ENCODE results near the gene COL15A1.

DNA sequence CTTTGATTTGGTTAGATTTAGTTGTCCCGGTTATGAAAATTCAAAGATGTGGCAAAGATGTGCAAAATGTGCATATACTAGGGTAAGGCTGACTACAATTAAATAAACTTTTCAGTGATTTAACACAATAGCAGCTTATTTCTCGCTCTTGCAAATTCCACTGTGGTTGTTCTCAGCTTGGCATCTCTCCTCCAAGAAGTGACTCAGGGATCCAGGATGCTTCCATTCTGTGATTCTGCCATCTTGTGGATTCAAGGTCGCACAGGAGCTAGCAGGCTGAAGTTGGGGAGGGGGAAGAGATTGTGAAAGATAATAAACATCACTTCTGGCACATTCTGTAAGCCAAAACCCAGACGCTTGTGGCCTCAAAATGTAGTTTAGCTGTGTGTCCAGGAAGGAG, 101.1 kb downstream of the COL15A1 start:
- TF ChIP-seq POLR2A (IDR thresholded peaks at IDR 0.05; ENCODE audit: extremely low read depth, insufficient read length), result no peak
- TF ChIP-seq, protein P1, sequence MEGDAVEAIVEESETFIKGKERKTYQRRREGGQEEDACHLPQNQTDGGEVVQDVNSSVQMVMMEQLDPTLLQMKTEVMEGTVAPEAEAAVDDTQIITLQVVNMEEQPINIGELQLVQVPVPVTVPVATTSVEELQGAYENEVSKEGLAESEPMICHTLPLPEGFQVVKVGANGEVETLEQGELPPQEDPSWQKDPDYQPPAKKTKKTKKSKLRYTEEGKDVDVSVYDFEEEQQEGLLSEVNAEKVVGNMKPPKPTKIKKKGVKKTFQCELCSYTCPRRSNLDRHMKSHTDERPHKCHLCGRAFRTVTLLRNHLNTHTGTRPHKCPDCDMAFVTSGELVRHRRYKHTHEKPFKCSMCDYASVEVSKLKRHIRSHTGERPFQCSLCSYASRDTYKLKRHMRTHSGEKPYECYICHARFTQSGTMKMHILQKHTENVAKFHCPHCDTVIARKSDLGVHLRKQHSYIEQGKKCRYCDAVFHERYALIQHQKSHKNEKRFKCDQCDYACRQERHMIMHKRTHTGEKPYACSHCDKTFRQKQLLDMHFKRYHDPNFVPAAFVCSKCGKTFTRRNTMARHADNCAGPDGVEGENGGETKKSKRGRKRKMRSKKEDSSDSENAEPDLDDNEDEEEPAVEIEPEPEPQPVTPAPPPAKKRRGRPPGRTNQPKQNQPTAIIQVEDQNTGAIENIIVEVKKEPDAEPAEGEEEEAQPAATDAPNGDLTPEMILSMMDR (IDR thresholded peaks at IDR 0.05; ENCODE audit: low read depth, low read length), result no peak
